HK-2 (cell line): ENCODE measurements around the gene EDC4.
"Not testable (repeated sequence)": the region's sequence is repeated elsewhere in the genome, so short reads cannot be mapped to it uniquely, and the experiment has no call there.

Experiments used
- DNase-seq: peaks from one replicate; pipeline ENCODE4 v3.0.0-alpha.2; 2018; ENCODE audit not compliant: unreplicated experiment

EDC4 gene

DNA sequence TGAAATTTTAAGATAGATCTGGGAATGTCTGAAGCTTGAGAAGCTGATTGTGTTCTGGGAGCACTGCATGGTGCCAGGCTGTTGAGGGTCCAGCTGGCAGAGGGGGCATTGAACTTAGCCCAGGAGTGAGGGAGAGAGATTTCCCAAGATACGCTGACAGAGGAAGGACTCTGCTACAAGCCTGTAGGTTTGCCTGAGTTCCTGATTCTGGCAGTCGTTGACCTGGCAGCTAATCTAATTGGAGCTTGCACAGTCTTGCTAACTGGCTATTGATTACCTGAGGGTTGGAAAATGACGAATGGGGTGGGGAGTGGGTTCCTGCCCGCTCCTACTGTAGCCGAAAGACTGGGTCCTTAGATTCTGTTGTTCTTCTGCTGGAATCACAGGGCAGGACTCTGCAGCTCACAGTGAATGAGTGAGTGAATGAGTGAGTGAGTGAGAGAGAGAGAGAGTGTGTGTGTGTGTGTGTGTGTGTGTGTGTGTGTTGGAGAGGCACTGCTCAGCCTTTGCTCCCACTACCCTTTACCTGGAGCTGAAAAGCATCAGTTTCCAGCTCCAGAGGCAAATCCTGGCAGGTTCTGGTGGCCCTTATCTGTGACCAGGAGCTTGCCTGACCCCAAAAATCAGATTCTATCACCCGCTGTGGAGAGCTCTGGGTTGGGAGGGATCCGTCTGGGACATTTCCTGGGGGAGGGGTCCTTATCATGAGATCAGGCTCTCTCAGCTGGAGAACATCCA, 42.1 kb downstream of the EDC4 start:
- DNase-seq = no peak

GRCh38 chr16:67915496-67915769, 42.6 kb downstream of the EDC4 start:
- DNase-seq = not testable (repeated sequence)

DNA sequence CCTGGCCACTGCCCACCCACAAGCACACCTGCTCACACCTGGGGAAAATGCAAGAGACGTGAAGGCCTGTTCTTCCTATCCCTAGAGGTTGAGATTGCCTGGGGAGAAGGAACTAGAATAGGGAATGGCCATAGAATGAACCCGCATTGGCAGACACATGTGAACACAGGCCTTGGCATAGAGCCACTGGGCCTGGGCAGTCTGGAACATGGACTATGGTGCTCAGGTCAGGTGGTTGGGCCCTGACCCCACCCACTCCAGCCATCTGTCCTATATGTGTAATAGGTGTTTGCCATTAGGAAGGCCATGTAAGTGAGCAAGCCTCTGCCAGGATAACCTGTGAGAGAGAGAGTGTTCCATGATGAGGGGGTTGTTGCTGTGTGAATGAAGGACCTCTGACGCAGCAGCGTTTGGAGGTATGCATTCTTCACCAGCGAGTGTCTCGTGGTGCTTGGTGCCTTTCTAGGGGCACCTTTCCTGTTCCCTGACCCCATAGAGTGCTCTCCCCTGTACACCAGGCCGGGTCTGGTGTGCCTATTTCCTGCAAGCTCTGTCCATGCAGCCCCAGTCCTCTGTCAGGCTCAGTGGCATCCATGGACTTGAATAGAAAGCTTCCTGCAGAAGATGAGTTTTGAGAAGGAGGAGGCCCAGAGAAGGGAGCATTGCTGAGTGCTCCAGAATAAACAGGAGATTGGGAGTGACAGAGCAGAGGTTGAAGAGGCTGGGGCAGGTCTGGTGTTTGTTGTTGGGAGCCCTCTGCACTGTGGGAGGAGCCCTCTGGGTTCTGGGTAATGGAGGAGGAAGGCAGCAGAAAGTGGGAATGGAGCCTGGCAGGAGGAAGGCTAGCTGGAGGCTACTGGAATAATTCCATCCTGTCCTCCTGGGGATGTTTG, 43.2 kb downstream of the EDC4 start:
- DNase-seq = no peak

GRCh38 chr16:67917140-67917851, 44.4 kb downstream of the EDC4 start:
- DNase-seq = no peak

- DNase-seq = peak; percentile 65
These were observed 45.0 kb downstream of the EDC4 start for GRCh38 chr16:67917852-67918236.

- DNase-seq = no peak
These were observed 46.9 kb downstream of the EDC4 start for GRCh38 chr16:67919622-67920221.

- no peak for DNase-seq
These were observed 49.4 kb downstream of the EDC4 start for GRCh38 chr16:67922221-67922620.

- no peak for DNase-seq
These were observed 49.9 kb downstream of the EDC4 start for GRCh38 chr16:67922740-67923139.

DNA sequence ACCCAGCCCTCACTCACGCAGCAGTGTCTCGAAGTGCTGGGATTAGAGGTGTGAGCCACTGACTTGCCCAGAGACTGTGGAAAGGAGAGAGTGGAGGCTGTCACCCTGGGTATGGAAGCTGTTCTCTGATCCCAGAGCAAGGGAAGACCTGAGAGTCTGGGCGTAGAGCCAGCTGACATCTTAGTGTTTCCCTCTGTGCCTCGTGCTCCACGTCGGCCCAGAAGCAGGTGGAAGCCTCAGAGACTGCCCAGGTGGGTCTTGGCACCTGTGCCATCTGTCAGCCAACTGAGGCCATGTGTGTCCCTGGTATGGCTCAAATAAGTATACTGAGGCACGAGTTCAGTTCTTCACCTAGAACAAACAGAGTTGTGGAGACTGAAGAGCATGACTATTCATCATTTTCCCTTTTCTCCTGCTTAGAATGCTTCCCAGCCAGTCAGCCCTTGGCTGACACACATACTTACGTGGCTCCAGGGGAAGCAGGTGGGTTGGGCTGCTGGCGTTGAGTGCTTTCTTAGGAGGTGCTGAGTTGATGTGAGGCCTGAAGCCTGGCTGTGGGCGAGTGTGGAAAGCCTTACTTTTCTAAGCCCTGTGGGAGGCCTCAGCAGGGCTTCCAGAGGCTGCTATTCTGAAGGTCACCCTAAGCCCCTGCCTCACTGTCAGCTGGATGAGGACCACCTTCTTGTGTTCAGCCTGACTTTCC, 50.7 kb downstream of the EDC4 start:
- no peak for DNase-seq

- DNase-seq = no peak
These were observed 51.5 kb downstream of the EDC4 start for GRCh38 chr16:67924140-67924906.

DNA sequence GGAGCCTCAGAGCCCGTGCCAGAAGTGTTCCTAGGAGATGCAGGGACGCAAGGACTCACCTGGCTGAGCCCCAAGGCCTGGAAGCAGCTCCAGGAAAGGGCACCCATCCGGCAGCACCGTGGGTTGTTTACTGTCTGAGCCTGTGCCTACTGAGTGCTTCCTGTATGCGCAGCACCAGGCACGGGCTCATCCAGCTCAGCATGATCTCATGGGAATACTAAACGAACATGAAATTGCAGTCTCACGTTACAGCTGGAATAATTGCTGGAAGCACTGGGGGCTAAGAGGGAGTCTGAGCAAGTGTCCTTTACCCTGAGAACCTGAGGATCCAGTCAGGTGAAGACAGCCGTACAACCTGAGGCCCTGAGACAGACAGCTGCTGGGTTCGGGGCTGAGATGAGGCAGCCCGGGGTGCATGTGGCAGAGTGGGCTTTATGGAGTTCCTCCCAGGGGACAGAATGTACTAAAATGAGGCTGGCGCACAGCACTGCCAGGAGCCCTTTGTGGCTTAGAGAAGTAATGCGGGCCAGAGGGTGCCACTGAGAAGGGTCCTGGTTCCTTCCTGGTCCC, 53.4 kb downstream of the EDC4 start:
- DNase-seq = no peak

GRCh38 chr16:67927131-67927941, 54.5 kb downstream of the EDC4 start:
- no peak for DNase-seq

- DNase-seq = no peak
These were observed 55.3 kb downstream of the EDC4 start for GRCh38 chr16:67928147-67928546.

DNA sequence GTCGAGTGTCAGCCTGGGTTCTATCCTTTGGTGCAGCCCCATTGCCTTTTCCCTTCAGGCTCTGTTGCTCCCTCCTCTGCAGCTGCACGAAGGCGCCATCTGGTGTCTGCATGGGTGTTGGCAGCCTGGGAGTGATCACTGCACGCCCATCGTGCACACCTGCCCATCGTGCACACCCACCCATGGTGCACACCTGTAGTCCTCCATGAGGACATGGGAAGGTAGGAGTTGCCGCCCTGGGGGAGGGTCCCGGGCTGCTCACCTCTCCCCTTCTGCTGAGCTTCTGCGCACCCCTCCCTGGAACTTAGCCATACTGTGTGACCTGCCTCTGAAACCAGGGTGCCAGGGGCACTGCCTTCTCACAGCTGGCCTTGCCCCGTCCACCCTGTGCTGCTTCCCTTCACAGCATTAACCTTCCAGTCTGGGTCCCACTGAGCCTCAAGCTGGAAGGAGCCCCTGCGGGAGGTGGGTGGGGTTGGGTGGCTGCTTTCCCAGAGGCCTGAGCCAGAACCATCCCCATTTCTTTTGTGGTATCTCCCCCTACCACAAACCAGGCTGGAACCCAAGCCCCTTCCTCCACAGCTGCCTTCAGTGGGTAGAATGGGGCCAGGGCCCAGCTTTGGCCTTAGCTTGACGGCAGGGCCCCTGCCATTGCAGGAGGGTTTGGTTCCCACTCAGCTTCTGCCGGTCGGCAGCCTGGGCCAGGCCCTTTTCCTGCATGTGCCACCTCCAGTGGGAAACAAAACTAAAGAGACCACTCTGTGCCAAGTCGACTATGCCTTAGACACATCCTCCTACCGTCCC, 55.9 kb downstream of the EDC4 start:
- DNase-seq = peak; percentile 74

DNA sequence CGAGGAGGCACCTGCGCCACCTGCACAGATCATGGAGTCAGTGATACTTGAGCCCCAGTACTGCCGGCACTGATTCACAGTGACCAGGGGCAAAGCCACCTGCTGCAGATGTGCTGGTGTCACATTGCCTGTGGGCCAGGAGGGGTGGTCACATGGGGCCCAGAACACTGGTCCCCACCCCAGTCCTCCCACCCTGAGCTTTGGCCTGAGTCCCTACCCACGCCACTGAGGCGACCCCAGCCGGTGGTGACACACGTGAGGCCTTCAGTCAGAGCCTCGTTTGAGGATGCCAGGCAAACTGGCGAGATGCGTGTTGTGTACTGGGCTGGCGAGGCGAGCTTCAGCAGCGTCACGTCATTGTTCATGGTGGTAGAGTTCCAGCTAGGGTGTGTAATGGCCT, 57.3 kb downstream of the EDC4 start:
- DNase-seq = no peak

DNA sequence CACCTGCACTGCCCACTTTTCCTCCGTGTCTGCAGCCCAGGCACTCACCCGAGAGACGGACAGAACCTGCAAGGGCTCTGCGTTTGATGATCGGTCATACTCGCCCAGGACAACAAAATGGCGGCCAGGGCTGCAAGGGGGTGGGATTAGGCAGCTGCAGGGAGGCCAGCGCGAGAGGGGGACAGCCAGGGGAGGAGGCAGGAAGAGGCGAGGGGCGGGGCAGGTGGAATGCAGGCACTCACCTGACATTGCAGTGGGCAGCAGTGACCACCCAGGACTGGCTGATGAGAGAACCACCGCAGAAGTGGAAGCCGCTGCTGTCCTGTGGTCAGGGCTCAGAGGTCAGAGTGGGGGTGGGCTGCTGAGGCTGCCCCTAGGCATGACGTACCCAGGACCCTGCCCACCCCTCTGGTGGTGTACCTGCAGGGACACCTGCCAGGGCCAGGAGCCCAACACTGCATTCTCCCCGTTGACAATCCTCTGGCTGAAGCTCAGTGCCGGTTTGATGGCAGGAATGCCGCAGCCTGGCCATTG, 57.9 kb downstream of the EDC4 start:
- no peak for DNase-seq
